Psoas muscle (tissue), 8 donors: Measurements from ENCODE around the gene SRI. TPM values are rescaled to one million over a fixed set of nuclear protein-coding genes. Genes with fewer than 3 reads are reported as not detected.

Experiments used
- ATAC-seq, 4 donors: fragments of 200-7000 bp; cut with Tn5 transposase; one replicate each; pipeline ENCODE4 v1.9.1; 2020; ENCODE audit warnings: moderate library complexity in 3 of 4, mild to moderate bottlenecking in 2 of 4
- DNase-seq, 2 donors: peaks; one replicate each; pipeline ENCODE4 v3.0.0-alpha.2; 2020
- H3K27ac ChIP-seq: fragments of 200-600 bp; one replicate; pipeline ENCODE4 v1.8.0; 2022
- H3K27me3 ChIP-seq, 3 donors: fragments of 200-600 bp in 1 of 3; one replicate each; pipeline versions ENCODE4 v1.6.1 to v1.8.0; 2013 to 2022; ENCODE audit warnings: low read length in 2 of 3, mild to moderate bottlenecking in 2 of 3, moderate library complexity in 1 of 3; ENCODE audit not compliant: insufficient read depth in 3 of 3
- H3K36me3 ChIP-seq, 2 donors: fragments of 200-600 bp in 1 of 2; one replicate each; pipeline versions ENCODE4 v1.6.1 to v1.8.0; 2013 to 2022; ENCODE audit warnings: low read depth in 1 of 2, mild to moderate bottlenecking in 1 of 2, moderate library complexity in 1 of 2; ENCODE audit not compliant: insufficient read depth in 1 of 2
- H3K4me1 ChIP-seq: fragments of 200-600 bp; one replicate; pipeline ENCODE4 v1.8.0; 2022
- H3K4me3 ChIP-seq: fragments of 200-600 bp; one replicate; pipeline ENCODE4 v1.8.0; 2022; ENCODE audit warnings: mild to moderate bottlenecking
- H3K9me3 ChIP-seq: fragments of 200-600 bp; one replicate; pipeline ENCODE4 v1.8.0; 2022
- CTCF ChIP-seq: fragments of 200-600 bp; IDR thresholded peaks from one replicate; pipeline ENCODE4 v1.8.0; 2022; ENCODE audit warnings: antibody characterized with exemption
- WGBS, 3 donors: extraction: QIAGEN DNeasy Blood & Tissue Kit; methylation state at CpG; one replicate each; pipeline versions ENCODE4 v1.1.6 to v1.1.7; 2013; 5-methylcytosine and 5-hydroxymethylcytosine counted together
- intact Hi-C, 2 donors: fragments of 100-400 bp; cut with DNase I; formaldehyde crosslinking; loops; one replicate each; pipeline versions ENCODE4 v1.11.0 to v1.14.2; 2022
- polyA plus RNA-seq, 3 donors: library from polyadenylated mRNA; stranded (reverse); fragments of 200-250 nt; gene quantifications; one replicate each; pipeline ENCODE4 v1.2.3, GENCODE V29; 2013
- total RNA-seq, 4 donors: library from RNA; stranded (reverse); fragmentation: NEBNext Ultra II Directional in 2 of 4; extraction: Animal tissue kit (Norgen Biotek cat#: 25700) in 2 of 4; gene quantifications; one replicate each; pipeline versions ENCODE4 v1.2.1 to v1.2.4, GENCODE V29; 2021 to 2023
- donor health status: healthy with polysubstance abuse.
- donor health status: DM: no; HTN: no; CAD: no; lungs with moderate emphysema.
- donor health status: Bipolar disorder and iron deficiency.
- donor health status: healthy.
- donor health status: DM: yes; HTN: yes; CAD: no.
- donor health status: DM: no; HTN: no; CAD: no.
- donor health status: DM: no; HTN: no; CAD: no.
- donor health status: DM: yes; HTN: yes; CAD: no.

The SRI gene
- total and polyA plus RNA-seq, 7 donors: 24.4 to 46.7 (median 38.0) TPM

DNA sequence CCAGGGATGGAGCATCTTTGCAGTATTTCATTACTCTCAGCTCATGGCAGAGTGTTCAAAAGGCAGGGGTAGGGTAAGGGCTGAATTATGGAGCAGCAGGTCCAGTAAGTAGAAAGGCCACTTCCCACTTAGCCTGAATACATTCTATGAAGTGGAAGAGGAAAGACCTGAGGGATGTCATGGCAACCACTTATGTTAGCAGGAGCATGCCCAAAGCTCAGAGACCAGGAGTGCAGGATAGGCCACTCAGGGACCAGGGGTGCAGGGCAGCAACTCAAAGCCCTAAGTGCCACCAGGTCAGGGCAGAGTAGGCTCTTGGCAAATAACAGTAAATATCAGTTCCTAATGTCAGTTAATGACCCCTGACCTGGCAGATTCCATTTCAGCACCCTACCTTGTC lies 3.6 kb downstream of the SRI start:
- intact Hi-C loops: no loop called here
- Histone ChIP-seq H3K4me1 (peaks cover 14% of the 10 kb centered on the region), H3K27me3 (no peaks in the 10 kb centered on the region), H3K36me3 (peaks cover 0 to 66% of the 10 kb centered on the region in 2 donors), H3K9me3 (no peaks in the 10 kb centered on the region), H3K27ac (no peak overlapping the region), H3K4me3 (no peak overlapping the region)
- TF ChIP-seq CTCF: no peak
- DNase-seq (no peak), ATAC-seq (no peak)

GRCh38 chr7:88215295-88215694 lies 4.5 kb downstream of the SRI start:
- Histone ChIP-seq H3K27me3 (no peaks in the 10 kb centered on the region), H3K27ac (no peak overlapping the region), H3K4me3 (no peak overlapping the region), H3K4me1 (peaks cover 14% of the 10 kb centered on the region), H3K9me3 (no peaks in the 10 kb centered on the region), H3K36me3 (peaks cover 0 to 76% of the 10 kb centered on the region in 2 donors)
- DNase-seq (no peak), ATAC-seq (no peak)
- intact Hi-C loops: no loop called here
- TF ChIP-seq CTCF: no peak
- WGBS, 3 donors: 73 to 78% (median 75%) methylated on average over 2 of the region's 2 CpGs

GRCh38 chr7:88214456-88214855 lies 5.4 kb downstream of the SRI start:
- ATAC-seq (no peak), DNase-seq (no peak)
- WGBS, 3 donors: 97 to 98% (median 97%) methylated on average over 2 of the region's 2 CpGs
- Histone ChIP-seq H3K36me3 (peaks cover 0 to 84% of the 10 kb centered on the region in 2 donors), H3K4me1 (peaks cover 14% of the 10 kb centered on the region), H3K9me3 (no peaks in the 10 kb centered on the region), H3K4me3 (no peak overlapping the region), H3K27ac (no peak overlapping the region), H3K27me3 (no peaks in the 10 kb centered on the region)
- intact Hi-C loops: no loop called here
- TF ChIP-seq CTCF: no peak

DNA sequence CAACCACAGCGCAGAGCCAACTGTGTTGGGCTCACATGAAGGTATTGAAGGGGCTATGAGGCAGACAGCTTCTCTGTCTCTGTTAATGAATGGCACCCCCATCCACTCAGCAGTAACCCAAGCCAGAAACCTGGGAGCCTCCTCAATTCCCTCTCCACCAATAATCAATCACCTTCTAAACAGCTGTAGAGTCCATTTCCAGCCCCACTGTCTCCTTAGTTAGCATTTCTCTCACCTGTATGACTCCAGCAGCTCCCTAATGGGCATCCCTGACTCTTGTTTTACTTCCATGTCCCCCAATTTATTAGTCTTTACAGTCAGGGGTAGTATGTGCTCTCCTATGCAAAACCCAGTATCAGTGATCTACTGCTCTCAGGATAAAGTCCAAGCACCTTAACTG lies 6.9 kb downstream of the SRI start:
- Histone ChIP-seq H3K27me3 (no peaks in the 10 kb centered on the region), H3K9me3 (no peaks in the 10 kb centered on the region), H3K4me3 (no peak overlapping the region), H3K36me3 (peaks cover 0 to 99% of the 10 kb centered on the region in 2 donors), H3K4me1 (peaks cover 3% of the 10 kb centered on the region), H3K27ac (no peak overlapping the region)
- 94 to 100% (median 95%) methylated on average over 1 of the region's 1 CpG for WGBS, 3 donors
- TF ChIP-seq CTCF: no peak
- intact Hi-C loops: no loop called here
- DNase-seq: no peak
- no peak for ATAC-seq

DNA sequence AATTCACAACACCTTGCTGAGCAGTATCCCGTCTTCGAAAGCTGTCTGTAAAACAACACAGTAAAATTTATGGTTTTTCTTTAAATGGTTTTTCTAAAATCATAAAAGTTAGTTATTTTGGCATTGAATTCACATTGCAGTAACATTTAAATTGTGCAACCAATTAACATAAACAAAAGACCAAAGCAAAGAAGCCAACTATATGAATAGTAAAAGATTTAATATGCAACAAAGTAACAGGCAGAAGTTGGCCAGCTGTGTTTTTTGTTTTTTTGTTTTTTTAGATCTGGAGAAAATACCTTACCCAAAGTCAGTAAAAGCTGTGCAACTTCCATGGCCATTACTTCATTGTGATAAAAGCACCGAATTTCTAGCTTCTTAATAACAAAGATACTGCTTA lies 11.3 kb downstream of the SRI start:
- TF ChIP-seq CTCF: no peak
- Histone ChIP-seq H3K9me3 (no peaks in the 10 kb centered on the region), H3K36me3 (peaks cover 4 to 100% of the 10 kb centered on the region in 2 donors), H3K4me1 (no peaks in the 10 kb centered on the region), H3K4me3 (no peak overlapping the region), H3K27me3 (no peaks in the 10 kb centered on the region), H3K27ac (no peak overlapping the region)
- intact Hi-C loops: no loop called here
- WGBS, 3 donors: 94 to 98% (median 97%) methylated on average over 3 of the region's 3 CpGs
- no peak for ATAC-seq
- no peak for DNase-seq
